Small intestine (tissue), 7 donors: ENCODE results near the gene TRMU. TPM values are rescaled to one million over a fixed set of nuclear protein-coding genes. Genes with fewer than 3 reads are reported as not detected.

Experiments
- DNase-seq, 2 donors: peaks; one replicate each; pipeline versions ENCODE4 v3.0.0 to v3.0.0-alpha.2; 2013
- FAIRE-seq: peaks from 2 replicates; lab custom pipeline; 2012; peaks lifted over from hg19 to GRCh38; lab: Jason Lieb, UNC
- H3K27ac ChIP-seq, 3 donors: one replicate each; pipeline ENCODE4 v1.5.1; 2013; ENCODE audit warnings: low read length in 2 of 3, mild to moderate bottlenecking in 2 of 3, control low read depth in 1 of 3, inconsistent platforms in 1 of 3, low read depth in 1 of 3, moderate library complexity in 1 of 3
- H3K27me3 ChIP-seq, 3 donors: one replicate each; pipeline ENCODE4 v1.6.1; 2013; ENCODE audit warnings: low read length in 3 of 3, inconsistent platforms in 1 of 3; ENCODE audit not compliant: control insufficient read depth in 3 of 3, insufficient read depth in 3 of 3
- H3K36me3 ChIP-seq, 3 donors: one replicate each; pipeline ENCODE4 v1.6.1; 2013; ENCODE audit warnings: low read length in 3 of 3, inconsistent platforms in 1 of 3, low read depth in 1 of 3, mild to moderate bottlenecking in 1 of 3, moderate library complexity in 1 of 3; ENCODE audit not compliant: control insufficient read depth in 3 of 3, insufficient read depth in 2 of 3
- H3K4me1 ChIP-seq, 3 donors: one replicate each; pipeline ENCODE4 v1.6.1; 2013; ENCODE audit warnings: low read length in 2 of 3, inconsistent platforms in 1 of 3, low read depth in 1 of 3, mild to moderate bottlenecking in 1 of 3, moderate library complexity in 1 of 3; ENCODE audit not compliant: control insufficient read depth in 3 of 3, insufficient read depth in 2 of 3
- H3K4me3 ChIP-seq, 3 donors: one replicate each; pipeline ENCODE4 v1.5.1; 2013; ENCODE audit warnings: low read length in 3 of 3, control low read depth in 1 of 3, inconsistent platforms in 1 of 3, low read depth in 1 of 3, mild to moderate bottlenecking in 1 of 3, moderate library complexity in 1 of 3
- H3K9me3 ChIP-seq, 2 donors: one replicate each; pipeline ENCODE4 v1.6.1; 2013; ENCODE audit warnings: low read depth in 1 of 2, low read length in 1 of 2; ENCODE audit not compliant: control insufficient read depth in 2 of 2, insufficient read depth in 1 of 2
- WGBS, 3 donors: extraction: QIAGEN DNeasy Blood & Tissue Kit; methylation state at CpG; one replicate each; pipeline ENCODE4 v1.1.7; 2013; 5-methylcytosine and 5-hydroxymethylcytosine counted together
- polyA plus RNA-seq, 4 donors: library from polyadenylated mRNA; stranded (reverse) in 3 of 4; unstranded in 1 of 4; fragments of 200-250 nt in 3 of 4; fragments of 120-200 nt in 1 of 4; gene quantifications; one replicate each; pipeline versions ENCODE4 v1.2.1 to v1.2.3, GENCODE V29; 2013
- donor health status: healthy with polysubstance abuse.
- donor health status: control.
- donor health status: control.
- donor health status: Bipolar disorder and iron deficiency.
- donor health status: healthy.

TRMU gene
- polyA plus RNA-seq, 4 donors: 17.0 to 38.6 (median 34.3) TPM

DNA sequence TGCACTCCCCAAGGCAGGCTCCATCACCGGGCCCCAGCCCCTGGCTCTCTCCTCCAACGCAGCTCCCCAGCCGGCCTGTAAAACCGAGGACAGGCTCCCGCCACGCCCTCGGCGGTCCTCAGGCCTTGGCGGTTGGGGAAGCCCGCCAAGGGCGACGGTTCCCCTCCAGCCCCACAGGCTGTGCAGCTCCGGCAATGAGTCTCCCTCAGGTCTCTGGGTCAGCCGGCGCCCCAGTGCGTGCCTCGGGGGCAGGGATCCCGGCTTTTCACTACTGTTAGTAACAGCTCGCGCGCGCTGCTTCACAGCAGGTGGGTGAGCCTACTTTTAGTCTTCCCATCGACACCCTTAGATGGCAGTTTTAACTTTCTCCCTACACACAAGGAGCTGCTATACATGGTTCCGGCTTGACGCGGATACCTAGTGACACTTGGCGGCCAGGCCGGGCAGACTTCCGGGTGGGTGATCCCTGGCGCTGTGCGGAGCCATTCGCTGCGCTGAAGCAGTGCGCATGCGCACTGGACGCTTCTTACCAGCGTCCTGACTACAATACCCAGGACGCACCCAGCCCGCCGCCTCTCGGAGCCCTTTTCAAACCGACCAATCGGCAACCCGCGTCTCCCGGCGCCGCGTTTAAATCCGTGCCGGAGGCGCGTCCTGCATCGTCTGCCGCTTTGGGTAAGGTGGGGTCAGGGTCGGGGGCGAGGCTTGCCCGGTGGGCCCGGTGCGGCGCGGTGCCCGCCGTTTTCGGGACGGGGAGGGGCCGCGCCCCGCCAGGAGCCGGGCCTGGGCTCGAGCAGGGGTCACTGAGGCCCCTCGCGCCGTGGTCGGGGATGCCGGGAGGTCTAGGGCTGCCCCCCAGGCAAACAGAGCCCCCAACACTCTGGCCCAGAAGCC is 39.0 kb upstream of the TRMU start, which contains the start of gene GTSE1:
GTSE1 (plus strand) TSS at position 614 of the 894 bp plus-strand sequence. CDS start 531 bp downstream, outside the sequence.
- Histone ChIP-seq H3K36me3 (peaks cover 4 to 45% (median 11%) of the 10 kb centered on the region in 3 donors), H3K9me3 (peaks cover 0 to 4% of the 10 kb centered on the region in 2 donors), H3K27me3 (no peaks in the 10 kb centered on the region), H3K4me1 (peaks cover 3 to 18% (median 4%) of the 10 kb centered on the region in 3 donors), H3K4me3 (peak within 1 kb of the TSS in 2 of 3 donors; percentile 56 to 73), H3K27ac (peak within 1 kb of the TSS; percentile 85 to 96 (median 91))
- no peak for FAIRE-seq
- WGBS, 3 donors: 0 to 1% (median 0%) methylated on average over 70 to 76 of the region's 76 CpGs
- DNase-seq: peak; percentile 99

DNA sequence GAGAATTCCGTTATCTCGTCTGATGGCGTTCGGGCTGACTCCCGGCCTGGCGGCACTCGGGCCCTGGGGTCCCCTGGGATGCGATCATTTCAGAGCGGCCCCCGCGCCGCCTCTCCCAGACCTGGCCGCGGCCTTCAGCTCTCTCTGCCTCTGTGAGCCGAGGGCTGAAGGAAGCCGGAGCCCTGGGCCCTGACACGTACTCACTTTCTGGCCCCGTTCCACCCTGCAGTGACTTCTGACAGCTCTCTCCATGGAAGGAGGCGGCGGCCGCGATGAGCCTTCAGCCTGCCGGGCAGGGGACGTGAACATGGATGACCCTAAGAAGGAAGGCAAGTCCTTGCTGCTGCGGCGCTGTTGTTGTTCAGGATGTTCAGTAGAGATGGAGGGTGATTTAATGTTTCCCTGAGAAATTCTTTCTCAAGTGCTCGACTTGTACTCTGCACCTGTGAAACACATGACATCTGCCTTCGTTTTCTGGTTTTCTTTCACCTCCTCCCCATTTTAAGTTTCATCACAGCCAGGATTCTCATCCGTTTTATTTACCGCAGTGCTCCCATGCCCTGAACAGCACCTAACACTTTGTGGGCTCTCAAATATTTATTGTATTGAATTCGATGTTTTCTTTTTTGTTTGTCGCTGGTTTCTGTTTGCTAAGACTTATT is 38.2 kb upstream of the TRMU start:
- H3K36me3 ChIP-seq: peaks cover 4 to 38% (median 4%) of the 10 kb centered on the region in 3 donors
- H3K4me3 ChIP-seq: peak overlapping the region in 2 of 3 donors; percentile 56 to 73
- FAIRE-seq (no peak), DNase-seq (peak; percentile 16 to 54)
- H3K4me1 ChIP-seq: peaks cover 3 to 18% (median 4%) of the 10 kb centered on the region in 3 donors
- H3K27me3 ChIP-seq: no peaks in the 10 kb centered on the region
- H3K9me3 ChIP-seq: no peaks in the 10 kb centered on the region
- H3K27ac ChIP-seq: no peak overlapping the region
- WGBS, 3 donors: 1 to 4% (median 2%) methylated on average over 31 to 32 of the region's 32 CpGs

DNA sequence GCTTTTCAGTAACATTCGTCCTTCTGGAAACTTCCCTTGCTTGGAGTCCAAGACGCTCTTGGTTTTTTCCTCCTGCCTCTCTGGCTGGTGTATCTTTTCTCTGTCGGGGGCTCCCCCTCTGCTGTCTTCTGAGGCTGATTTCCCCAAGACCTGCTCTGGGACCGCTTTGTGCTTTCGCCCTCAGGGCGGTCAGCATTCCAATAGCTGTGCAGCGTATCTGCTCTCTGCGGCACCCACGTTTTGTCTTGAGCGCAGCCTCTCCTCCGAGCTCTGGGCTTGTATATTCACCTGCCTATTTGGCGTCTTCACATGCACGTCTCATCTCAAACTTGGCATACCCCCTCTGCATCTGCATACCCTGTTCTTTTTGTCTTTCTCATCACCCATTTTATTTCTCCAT is 36.4 kb upstream of the TRMU start:
- FAIRE-seq: no peak
- Histone ChIP-seq H3K4me3 (no peak overlapping the region), H3K27me3 (no peaks in the 10 kb centered on the region), H3K27ac (no peak overlapping the region), H3K9me3 (no peaks in the 10 kb centered on the region), H3K4me1 (peaks cover 3 to 18% (median 4%) of the 10 kb centered on the region in 3 donors), H3K36me3 (peaks cover 0 to 23% (median 0%) of the 10 kb centered on the region in 3 donors)
- DNase-seq: no peak
- 95 to 98% (median 97%) methylated on average over 13 of the region's 13 CpGs for WGBS, 3 donors

DNA sequence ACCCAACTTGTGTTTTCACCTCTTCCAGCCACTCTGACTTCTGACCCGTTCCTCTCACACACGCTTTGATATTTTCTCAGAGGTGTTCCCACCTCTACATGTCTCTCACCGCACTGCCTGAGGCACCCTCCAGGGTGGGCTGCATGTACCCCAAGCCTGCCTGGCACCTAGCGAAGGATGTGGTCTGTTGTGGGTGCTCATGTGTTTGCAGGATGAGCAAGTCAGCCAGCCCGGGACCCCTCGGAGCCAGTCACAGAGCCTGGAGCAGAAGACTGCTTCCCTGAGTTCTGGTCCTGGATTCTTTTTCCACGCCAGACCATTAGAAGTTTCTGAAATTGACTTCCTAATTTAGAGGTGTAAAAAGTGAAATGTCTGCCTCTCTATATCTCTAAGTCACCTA is 35.0 kb upstream of the TRMU start:
- DNase-seq: no peak
- H3K9me3 ChIP-seq: no peaks in the 10 kb centered on the region
- no peak overlapping the region for H3K27ac ChIP-seq
- peaks cover 3 to 17% (median 4%) of the 10 kb centered on the region in 3 donors for H3K4me1 ChIP-seq
- WGBS, 3 donors: 95 to 97% (median 97%) methylated on average over 7 of the region's 7 CpGs
- no peak overlapping the region for H3K4me3 ChIP-seq
- no peaks in the 10 kb centered on the region for H3K27me3 ChIP-seq
- peaks cover 0 to 22% (median 0%) of the 10 kb centered on the region in 3 donors for H3K36me3 ChIP-seq
- FAIRE-seq: no peak

DNA sequence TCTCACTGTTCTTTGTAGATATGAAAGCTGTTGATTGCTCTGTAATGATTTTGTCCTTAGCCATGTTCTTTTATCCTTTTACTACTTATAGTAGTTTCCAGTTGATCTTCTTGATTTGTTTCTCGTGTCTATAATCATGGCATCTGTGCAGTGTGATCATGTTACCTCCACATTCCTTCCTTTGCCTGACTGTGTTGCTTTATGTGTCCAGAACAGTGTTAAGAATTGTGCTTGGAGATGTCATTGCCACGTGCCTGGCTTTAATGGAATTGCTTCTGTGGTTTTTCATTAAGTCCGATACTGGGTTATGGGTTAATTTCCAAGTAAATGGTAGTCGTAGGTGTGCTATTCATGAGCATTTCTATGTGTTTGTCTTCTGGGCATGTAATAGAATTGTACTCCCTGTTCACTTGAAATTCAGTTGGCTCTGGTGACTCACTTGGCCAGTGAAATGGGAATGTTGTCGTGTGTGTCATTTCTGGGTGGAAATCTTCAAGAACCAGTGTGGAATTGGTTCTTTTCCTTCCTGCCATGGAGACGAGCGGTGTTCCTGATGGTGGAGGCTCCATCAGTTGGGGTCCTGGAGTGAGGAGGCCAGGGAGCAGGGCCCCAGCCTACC is 32.1 kb upstream of the TRMU start:
- 90 to 94% (median 93%) methylated on average over 7 of the region's 7 CpGs for WGBS, 3 donors
- no peak overlapping the region for H3K4me3 ChIP-seq
- H3K27ac ChIP-seq: no peak overlapping the region
- H3K4me1 ChIP-seq: no peaks in the 10 kb centered on the region
- H3K9me3 ChIP-seq: no peaks in the 10 kb centered on the region
- no peaks in the 10 kb centered on the region for H3K27me3 ChIP-seq
- peaks cover 0 to 24% (median 0%) of the 10 kb centered on the region in 3 donors for H3K36me3 ChIP-seq
- DNase-seq: no peak
- no peak for FAIRE-seq

DNA sequence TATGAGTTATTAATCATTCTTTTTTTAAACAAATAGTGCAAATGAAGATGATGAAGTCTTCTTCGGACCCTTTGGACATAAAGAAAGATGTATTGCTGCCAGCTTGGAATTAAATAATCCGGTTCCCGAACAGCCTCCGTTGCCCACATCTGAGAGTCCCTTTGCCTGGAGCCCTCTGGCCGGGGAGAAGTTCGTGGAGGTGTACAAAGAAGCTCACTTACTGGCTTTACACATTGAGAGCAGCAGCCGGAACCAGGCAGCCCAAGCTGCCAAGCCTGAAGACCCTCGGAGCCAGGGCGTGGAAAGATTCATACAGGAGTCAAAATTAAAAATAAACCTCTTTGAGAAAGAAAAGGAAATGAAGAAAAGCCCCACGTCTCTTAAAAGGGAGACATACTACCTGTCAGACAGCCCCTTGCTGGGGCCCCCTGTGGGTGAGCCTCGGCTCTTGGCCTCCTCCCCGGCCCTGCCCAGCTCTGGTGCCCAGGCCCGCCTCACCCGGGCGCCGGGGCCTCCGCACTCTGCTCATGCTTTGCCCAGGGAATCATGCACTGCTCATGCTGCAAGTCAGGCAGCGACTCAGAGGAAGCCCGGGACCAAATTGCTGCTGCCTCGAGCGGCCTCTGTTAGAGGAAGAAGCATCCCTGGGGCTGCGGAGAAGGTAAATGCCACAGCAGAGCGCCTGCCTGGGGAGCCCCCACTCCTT is 27.1 kb upstream of the TRMU start:
- Histone ChIP-seq H3K4me1 (no peaks in the 10 kb centered on the region), H3K4me3 (no peak overlapping the region), H3K36me3 (peaks cover 0 to 33% (median 0%) of the 10 kb centered on the region in 3 donors), H3K27me3 (no peaks in the 10 kb centered on the region), H3K27ac (no peak overlapping the region), H3K9me3 (no peaks in the 10 kb centered on the region)
- no peak for FAIRE-seq
- 95 to 96% (median 95%) methylated on average over 21 to 23 of the region's 23 CpGs for WGBS, 3 donors
- no peak for DNase-seq

DNA sequence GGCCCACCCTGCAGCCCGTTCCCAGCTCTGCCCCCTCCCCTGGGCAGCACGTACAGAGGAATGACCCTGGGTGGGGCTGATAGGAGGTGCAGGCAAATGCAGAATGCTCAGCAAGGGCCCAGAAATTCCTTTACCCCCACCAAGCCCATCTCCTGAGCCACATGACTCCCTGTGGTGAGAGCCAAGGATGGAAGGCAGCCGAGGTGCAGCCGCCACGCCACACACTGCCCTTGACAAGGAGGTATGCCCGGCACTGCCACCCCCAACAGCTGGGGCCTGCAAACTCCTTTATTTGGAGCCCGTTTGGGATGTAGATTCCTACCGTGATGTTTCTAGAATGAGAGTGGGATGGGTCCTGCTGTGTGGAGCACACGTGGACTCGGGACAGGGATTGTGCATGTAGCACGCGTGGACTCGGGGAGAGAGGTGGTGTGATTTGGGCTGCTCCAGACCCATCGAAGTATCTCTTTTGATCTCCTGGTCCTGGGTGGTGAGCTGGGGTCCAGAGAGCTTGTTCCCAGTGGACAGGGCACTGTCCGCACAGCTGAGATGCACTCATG is 25.9 kb upstream of the TRMU start:
- Histone ChIP-seq H3K36me3 (peaks cover 0 to 30% (median 0%) of the 10 kb centered on the region in 3 donors), H3K27ac (no peak overlapping the region), H3K4me3 (no peak overlapping the region), H3K9me3 (no peaks in the 10 kb centered on the region), H3K27me3 (no peaks in the 10 kb centered on the region), H3K4me1 (no peaks in the 10 kb centered on the region)
- DNase-seq (no peak), FAIRE-seq (no peak)
- WGBS, 3 donors: 93 to 96% (median 95%) methylated on average over 14 to 15 of the region's 15 CpGs
